D721Med (cell line): Measurements from ENCODE around the gene CDKAL1.
"Not testable (repeated sequence)": the region's sequence is repeated elsewhere in the genome, so short reads cannot be mapped to it uniquely, and the experiment has no call there.

ENCODE experiments used
- DNase-seq: peaks from one replicate; pipeline ENCODE4 v3.0.0; 2011; ENCODE audit warnings: low spot score; ENCODE audit not compliant: insufficient read length
- FAIRE-seq: peaks from 2 replicates; lab custom pipeline; 2011; peaks lifted over from hg19 to GRCh38; lab: Jason Lieb, UNC
- TF ChIP-seq, protein P1 (sequence below): IDR thresholded peaks from 2 replicates; pipeline ENCODE4 v1.5.1; 2012; ENCODE audit warnings: mild to moderate bottlenecking, control low read depth; ENCODE audit not compliant: insufficient read depth; ENCODE audit errors: missing control alignments

The CDKAL1 gene

DNA sequence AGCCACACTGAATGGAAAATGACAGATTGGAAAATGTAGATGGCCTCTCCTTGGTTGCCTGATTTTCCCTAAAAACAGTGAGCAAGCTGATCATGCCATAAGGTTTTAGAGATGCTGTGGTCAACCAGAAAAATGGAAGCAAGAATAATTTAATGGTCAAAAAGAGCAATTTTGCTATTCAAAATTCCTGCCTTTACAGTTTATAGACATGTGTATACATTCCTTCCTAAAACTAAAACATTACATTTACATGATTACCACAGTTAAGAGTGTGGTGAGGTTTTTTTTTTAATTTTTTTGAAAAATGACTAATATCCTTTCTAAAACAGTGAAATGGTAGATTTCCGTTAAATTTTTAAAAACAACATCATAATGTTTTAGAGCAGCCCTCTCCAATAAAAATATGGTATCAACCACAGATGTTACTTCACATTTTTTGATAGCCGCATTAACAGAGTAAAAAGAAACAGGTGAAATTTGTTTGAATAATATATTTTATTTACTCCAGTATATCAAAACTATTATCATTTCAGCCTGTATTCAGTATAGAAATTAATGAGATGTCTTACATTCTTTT, 652.3 kb downstream of the CDKAL1 start:
- DNase-seq (no peak), FAIRE-seq (no peak)

DNA sequence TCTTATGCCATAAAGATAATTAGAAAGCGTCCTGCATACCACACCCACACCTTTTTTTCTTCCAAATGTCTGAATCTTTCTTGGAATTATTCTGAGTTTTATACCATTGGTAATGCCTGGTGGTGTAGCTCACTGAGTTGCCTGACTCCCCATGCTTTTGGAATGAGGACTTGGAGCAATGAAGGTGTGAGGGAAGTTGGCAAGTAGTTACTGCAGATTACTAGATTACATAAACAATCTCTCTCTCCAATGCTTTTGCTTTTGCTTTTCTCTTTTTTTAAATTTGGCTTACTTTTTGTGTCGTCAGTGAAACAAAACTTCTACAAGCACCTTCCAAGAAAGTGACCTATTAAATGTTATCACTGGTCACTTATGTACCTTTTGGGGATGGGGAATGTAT, 653.2 kb downstream of the CDKAL1 start:
- DNase-seq: no peak
- FAIRE-seq: peak; percentile 44

More for the DNA sequence above, 652.3 kb downstream of the CDKAL1 start:
- TF ChIP-seq, protein P1, sequence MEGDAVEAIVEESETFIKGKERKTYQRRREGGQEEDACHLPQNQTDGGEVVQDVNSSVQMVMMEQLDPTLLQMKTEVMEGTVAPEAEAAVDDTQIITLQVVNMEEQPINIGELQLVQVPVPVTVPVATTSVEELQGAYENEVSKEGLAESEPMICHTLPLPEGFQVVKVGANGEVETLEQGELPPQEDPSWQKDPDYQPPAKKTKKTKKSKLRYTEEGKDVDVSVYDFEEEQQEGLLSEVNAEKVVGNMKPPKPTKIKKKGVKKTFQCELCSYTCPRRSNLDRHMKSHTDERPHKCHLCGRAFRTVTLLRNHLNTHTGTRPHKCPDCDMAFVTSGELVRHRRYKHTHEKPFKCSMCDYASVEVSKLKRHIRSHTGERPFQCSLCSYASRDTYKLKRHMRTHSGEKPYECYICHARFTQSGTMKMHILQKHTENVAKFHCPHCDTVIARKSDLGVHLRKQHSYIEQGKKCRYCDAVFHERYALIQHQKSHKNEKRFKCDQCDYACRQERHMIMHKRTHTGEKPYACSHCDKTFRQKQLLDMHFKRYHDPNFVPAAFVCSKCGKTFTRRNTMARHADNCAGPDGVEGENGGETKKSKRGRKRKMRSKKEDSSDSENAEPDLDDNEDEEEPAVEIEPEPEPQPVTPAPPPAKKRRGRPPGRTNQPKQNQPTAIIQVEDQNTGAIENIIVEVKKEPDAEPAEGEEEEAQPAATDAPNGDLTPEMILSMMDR: no peak

DNA sequence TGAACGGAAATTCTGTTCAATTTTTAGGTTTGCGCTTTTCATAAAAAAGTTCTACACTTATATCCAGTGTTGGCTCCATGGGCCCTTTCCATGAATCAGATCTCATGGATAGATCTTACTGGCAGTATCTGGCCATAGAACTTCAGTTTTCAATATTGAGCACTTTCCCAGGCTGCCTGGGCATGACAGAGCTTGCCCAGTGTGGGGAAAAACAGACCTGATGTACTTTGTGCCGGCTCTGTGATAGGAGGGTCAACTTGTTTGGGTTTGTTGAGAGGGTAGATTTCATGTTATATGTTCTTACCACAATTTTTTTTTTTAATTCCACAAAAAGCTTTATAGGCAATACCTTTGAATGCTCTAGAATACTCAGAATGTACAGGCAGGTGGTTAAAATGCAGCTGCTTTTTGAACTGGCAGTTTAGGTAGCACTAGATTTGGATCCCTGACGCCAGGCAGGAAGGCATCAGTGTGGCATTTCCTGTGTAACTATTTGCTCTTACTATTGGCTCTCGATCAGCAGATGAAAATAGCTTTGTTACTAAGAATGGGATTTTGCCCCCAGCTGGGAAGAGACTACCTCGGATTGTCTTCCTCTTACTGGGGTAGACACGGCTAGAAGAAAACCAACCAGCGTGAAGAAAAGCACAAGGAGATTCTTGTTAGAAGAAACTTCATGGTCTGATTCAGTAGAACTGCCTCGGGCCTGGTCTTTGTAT, 654.4 kb downstream of the CDKAL1 start:
- DNase-seq (no peak), FAIRE-seq (no peak)
- TF ChIP-seq, protein P1: no peak

More for the DNA sequence above, 653.2 kb downstream of the CDKAL1 start:
- TF ChIP-seq, protein P1: no peak

DNA sequence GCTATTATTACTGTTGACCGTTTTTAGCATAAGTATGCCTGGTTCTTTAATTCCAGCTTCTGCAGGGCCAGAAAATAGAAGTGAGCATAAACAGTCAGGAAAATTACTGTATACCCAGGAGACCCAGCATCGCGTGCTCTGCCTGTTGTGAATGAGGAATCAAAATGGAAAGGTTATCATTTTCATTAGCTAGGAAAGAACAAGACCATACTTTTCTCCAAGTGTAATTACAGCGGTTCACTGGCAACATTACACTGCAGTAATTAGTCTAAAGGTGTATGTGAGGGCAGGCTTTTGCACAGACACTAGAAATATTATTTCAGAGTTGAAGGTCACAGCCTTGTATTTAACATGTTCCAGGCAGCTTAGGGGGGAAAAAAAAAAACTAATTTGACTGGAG, 655.5 kb downstream of the CDKAL1 start:
- TF ChIP-seq, protein P1: no peak
- no peak for DNase-seq
- peak; percentile 72 for FAIRE-seq

DNA sequence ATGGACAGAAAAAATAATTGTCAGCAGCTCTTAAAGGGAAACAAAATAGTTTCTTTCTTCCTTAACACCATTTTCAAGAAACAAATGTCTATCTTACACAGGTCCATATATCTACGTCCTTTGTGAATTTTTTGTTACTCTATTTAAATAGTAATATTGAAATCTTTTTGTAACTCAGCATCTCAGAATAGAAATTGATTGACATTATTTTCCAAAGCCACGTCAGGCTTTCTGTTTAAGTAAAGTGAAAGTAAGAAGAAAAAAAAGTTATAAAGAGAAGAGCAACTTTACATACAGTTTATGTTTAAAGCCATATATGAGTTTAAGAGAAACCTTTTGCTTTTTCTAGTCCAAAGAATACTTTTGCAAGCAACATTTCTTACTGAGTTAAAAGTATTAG, 656.4 kb downstream of the CDKAL1 start:
- DNase-seq (no peak), FAIRE-seq (no peak)
- TF ChIP-seq, protein P1: no peak

DNA sequence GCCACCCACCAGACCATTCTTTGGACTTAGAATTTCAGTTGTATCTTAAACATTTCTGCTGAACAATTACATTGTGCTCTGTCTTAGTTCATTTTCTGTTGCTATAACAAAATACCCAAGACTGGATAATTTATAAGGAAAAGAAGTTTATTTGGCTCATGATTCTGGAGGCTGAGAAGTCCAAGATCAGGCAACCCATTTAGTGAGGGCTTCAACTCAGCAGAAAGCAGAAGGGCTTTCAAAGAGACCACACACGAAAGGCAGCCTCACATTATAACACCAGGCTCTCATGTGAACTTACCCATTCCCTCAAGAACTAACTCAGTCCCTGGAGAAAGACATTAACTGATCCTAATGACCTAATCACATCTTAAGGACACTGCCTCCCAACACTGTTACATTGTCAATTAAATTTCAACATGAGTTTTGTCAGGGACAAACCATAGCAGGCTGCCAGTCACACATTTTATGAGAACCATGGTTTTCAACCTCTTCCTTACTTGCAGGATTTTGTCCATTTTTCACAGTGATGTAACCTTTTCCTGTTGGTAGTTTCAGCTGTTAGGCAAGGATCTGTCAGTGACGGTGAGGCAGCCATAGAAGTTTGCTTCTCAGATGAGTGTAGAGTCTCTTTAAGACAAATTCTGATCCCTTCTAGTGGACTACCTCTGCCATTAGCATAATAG, 659.7 kb downstream of the CDKAL1 start:
- DNase-seq: no peak
- TF ChIP-seq, protein P1: no peak
- FAIRE-seq: no peak

DNA sequence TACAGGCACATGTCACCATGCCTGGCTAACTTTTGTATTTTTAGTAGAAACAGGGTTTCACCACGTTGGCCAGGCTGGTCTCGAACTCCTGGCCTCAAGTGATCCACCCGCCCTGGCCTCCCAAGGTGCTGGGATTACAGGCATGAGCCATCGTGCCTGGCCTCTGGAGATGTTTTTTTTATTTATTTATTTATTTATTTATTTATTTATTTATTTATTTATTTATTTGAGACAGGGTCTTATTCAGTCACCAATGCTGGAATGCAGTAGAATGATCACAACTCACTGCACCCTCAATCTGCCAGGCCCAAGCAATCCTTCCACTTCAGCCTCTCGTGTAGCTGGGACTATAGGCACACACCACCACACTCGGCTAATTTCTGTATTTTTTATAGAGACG, 661.0 kb downstream of the CDKAL1 start:
- not testable (repeated sequence) for DNase-seq, FAIRE-seq
